NCI-H1048 (cell line): ENCODE data around the gene GPR4.
"Not testable (repeated sequence)": the region's sequence is repeated elsewhere in the genome, so short reads cannot be mapped to it uniquely, and the experiment has no call there.

Experiments
- DNase-seq: peaks from one replicate; lab custom pipeline; 2025; lab: John Stamatoyannopoulos, UW

Gene GPR4

GRCh38 chr19:45621976-45622503 is 20.0 kb upstream of the GPR4 start:
- DNase-seq, result no peak

GRCh38 chr19:45621389-45621788 is 19.4 kb upstream of the GPR4 start:
- DNase-seq, result no peak

- DNase-seq, result no peak
These were observed 14.6 kb upstream of the GPR4 start for GRCh38 chr19:45616704-45617017.

GRCh38 chr19:45615795-45616703 is 14.0 kb upstream of the GPR4 start:
- DNase-seq, result peak; percentile 84

- DNase-seq, result not testable (repeated sequence)
These were observed 13.0 kb upstream of the GPR4 start for GRCh38 chr19:45615056-45615455.

- DNase-seq, result no peak
These were observed 12.1 kb upstream of the GPR4 start for GRCh38 chr19:45613926-45614725.

- DNase-seq, result no peak
These were observed 6.9 kb upstream of the GPR4 start for GRCh38 chr19:45608948-45609347.

- no peak for DNase-seq
These were observed 5.3 kb upstream of the GPR4 start for GRCh38 chr19:45607071-45608029.

- no peak for DNase-seq
These were observed 897 bp downstream of the GPR4 start for GRCh38 chr19:45601115-45601514.

- DNase-seq, result no peak
These were observed 1.6 kb downstream of the GPR4 start for GRCh38 chr19:45600340-45600885.

GRCh38 chr19:45599286-45599685 is 2.7 kb downstream of the GPR4 start:
- DNase-seq, result no peak

GRCh38 chr19:45598267-45599001 is 3.6 kb downstream of the GPR4 start:
- no peak for DNase-seq

GRCh38 chr19:45597425-45598111 is 4.4 kb downstream of the GPR4 start:
- DNase-seq, result no peak

- DNase-seq, result no peak
These were observed 6.2 kb downstream of the GPR4 start for GRCh38 chr19:45595814-45596213.

GRCh38 chr19:45593520-45593919 is 8.5 kb downstream of the GPR4 start:
- no peak for DNase-seq

GRCh38 chr19:45592366-45592765 is 9.6 kb downstream of the GPR4 start:
- no peak for DNase-seq

- no peak for DNase-seq
These were observed 10.4 kb downstream of the GPR4 start for GRCh38 chr19:45591638-45592005.

- DNase-seq, result no peak
These were observed 10.9 kb downstream of the GPR4 start for GRCh38 chr19:45591004-45591637.

GRCh38 chr19:45590300-45591003 is 11.6 kb downstream of the GPR4 start:
- DNase-seq, result no peak
